GM19025 (cell line): ENCODE results near the gene MAN2A2.

ENCODE experiments used
- ATAC-seq: cut with Tn5 transposase; IDR thresholded peaks from one replicate; pipeline ENCODE4 v1.9.1; 2021; ENCODE audit warnings: mild to moderate bottlenecking, low read depth, moderate library complexity; ENCODE audit not compliant: unreplicated experiment

The MAN2A2 gene

GRCh38 chr15:90957031-90957790 is 54.1 kb downstream of the MAN2A2 start:
- ATAC-seq: no peak

GRCh38 chr15:90957791-90958190 is 54.7 kb downstream of the MAN2A2 start:
- ATAC-seq: no peak

GRCh38 chr15:90959028-90959595 is 56.0 kb downstream of the MAN2A2 start:
- ATAC-seq: no peak

GRCh38 chr15:90959894-90960293 is 56.8 kb downstream of the MAN2A2 start:
- no peak for ATAC-seq

GRCh38 chr15:90960298-90961091 is 57.4 kb downstream of the MAN2A2 start:
- ATAC-seq: no peak

GRCh38 chr15:90962021-90962420 is 58.9 kb downstream of the MAN2A2 start:
- ATAC-seq: no peak

- no peak for ATAC-seq
Observed at GRCh38 chr15:90966262-90966661, 63.2 kb downstream of the MAN2A2 start.

- no peak for ATAC-seq
Observed at GRCh38 chr15:90967206-90967605, 64.1 kb downstream of the MAN2A2 start.

GRCh38 chr15:90968434-90968833 is 65.3 kb downstream of the MAN2A2 start:
- ATAC-seq: no peak

- ATAC-seq: no peak
Observed at GRCh38 chr15:90970274-90970673, 67.2 kb downstream of the MAN2A2 start.

- ATAC-seq: no peak
Observed at GRCh38 chr15:90972133-90972532, 69.0 kb downstream of the MAN2A2 start.
